GM23338 (cell line): Measurements from ENCODE around the gene ATP13A4.

Experiments
- CREB1 ChIP-seq: fragments of 250-450 bp; sonication (Bioruptor Pico); IDR thresholded peaks from 2 replicates; pipeline ENCODE4 v1.5.0; 2020; ENCODE audit warnings: low read depth, mild to moderate bottlenecking, moderate library complexity
- TF ChIP-seq, protein P1 (sequence below), 2 experiments: fragments of 200-600 bp in 1 of 2; sonication (generic) in 1 of 2; conservative IDR thresholded peaks; 2 replicates each; pipeline versions ENCODE4 v1.5.1 to v1.6.1; 2016 to 2017; ENCODE audit warnings: antibody characterized with exemption in 2 of 2, low read depth in 2 of 2, mild to moderate bottlenecking in 2 of 2, moderate library complexity in 1 of 2

DNA sequence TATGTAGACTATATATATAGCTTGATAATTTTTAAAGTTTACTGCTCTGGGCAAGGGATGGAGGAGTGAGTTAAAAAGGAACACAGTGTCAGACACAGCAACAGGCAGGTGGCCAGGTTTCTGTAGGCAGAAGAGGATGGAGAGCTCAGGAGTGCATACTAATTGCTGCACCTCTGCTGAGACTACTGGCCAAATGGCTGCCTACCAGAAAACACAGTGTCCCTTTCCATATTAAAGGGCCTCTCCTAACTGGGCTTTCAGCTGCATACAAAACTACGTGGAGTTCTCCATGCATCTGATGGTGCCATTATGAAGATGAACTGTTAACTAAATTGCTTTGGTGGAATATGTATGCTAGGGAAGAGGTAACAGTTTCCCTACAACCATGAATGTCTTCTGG is 1.8 kb downstream of the ATP13A4 start:
- TF ChIP-seq, protein P1, sequence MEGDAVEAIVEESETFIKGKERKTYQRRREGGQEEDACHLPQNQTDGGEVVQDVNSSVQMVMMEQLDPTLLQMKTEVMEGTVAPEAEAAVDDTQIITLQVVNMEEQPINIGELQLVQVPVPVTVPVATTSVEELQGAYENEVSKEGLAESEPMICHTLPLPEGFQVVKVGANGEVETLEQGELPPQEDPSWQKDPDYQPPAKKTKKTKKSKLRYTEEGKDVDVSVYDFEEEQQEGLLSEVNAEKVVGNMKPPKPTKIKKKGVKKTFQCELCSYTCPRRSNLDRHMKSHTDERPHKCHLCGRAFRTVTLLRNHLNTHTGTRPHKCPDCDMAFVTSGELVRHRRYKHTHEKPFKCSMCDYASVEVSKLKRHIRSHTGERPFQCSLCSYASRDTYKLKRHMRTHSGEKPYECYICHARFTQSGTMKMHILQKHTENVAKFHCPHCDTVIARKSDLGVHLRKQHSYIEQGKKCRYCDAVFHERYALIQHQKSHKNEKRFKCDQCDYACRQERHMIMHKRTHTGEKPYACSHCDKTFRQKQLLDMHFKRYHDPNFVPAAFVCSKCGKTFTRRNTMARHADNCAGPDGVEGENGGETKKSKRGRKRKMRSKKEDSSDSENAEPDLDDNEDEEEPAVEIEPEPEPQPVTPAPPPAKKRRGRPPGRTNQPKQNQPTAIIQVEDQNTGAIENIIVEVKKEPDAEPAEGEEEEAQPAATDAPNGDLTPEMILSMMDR (conservative IDR thresholded peaks at IDR 0.05; ENCODE audit: low read depth in 2 of 2): no peak
- TF ChIP-seq CREB1 (CRISPR knock-in tag): no peak
